Smooth muscle cell of the brain vasculature (primary cell): ENCODE results near the gene CBY2.
"Not testable (repeated sequence)": the region's sequence is repeated elsewhere in the genome, so short reads cannot be mapped to it uniquely, and the experiment has no call there.

Source experiments
- DNase-seq: peaks from one replicate; pipeline ENCODE4 v3.0.0-alpha.2; 2012; ENCODE audit warnings: low read depth, low spot score

The CBY2 gene

GRCh38 chr13:45747071-45747470, 45.0 kb downstream of the CBY2 start:
- no peak for DNase-seq

- no peak for DNase-seq
Observed at GRCh38 chr13:45748941-45749759, 47.0 kb downstream of the CBY2 start.

GRCh38 chr13:45750566-45750965, 48.4 kb downstream of the CBY2 start:
- DNase-seq, result no peak

- DNase-seq, result no peak
Observed at GRCh38 chr13:45751885-45752284, 49.8 kb downstream of the CBY2 start.

- DNase-seq, result no peak
Observed at GRCh38 chr13:45752510-45752909, 50.4 kb downstream of the CBY2 start.

- DNase-seq, result not testable (repeated sequence)
Observed at GRCh38 chr13:45756498-45756897, 54.4 kb downstream of the CBY2 start.

- DNase-seq, result not testable (repeated sequence)
Observed at GRCh38 chr13:45757589-45757988, 55.5 kb downstream of the CBY2 start.

GRCh38 chr13:45763419-45763818, 61.3 kb downstream of the CBY2 start:
- no peak for DNase-seq
